ENCODE data around the gene ITGA1.
"Not testable (repeated sequence)": the region's sequence is repeated elsewhere in the genome, so short reads cannot be mapped to it uniquely, and the experiment has no call there.

ITGA1 gene

GRCh38 chr5:52976157-52976556 lies 188.4 kb downstream of the ITGA1 start:
- DNase-seq: not testable (repeated sequence)

DNA sequence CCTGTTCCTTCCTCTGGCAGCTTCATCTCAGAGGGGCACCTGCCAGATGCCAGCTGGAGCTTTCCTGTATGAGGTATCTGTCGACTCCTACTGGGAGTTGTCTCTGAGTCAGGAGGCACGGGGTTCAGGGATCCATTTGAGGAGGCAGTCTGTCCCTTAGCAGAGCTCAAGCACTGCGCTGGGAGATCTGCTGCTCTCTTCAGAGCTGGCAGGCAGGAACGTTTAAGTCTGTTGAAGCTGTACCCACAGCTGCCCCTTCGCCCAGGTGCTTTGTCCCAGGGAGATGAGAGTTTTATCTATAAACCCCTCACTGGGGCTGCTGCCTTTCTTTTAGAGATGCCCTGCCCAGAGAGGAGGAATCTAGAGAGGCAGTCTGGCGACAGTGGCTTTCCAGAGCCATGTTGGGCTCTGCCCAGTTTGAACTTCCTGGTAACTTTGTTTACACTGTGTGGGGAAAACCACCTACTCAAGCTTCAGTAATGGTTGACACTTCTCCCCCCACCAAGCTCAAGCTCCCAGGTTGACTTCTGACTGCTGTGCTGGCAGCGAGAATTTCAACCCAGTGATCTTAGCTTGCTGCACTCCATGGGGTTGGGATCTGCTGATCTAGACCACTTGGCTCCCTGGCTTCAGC lies 189.7 kb downstream of the ITGA1 start:
- DNase-seq: no peak

GRCh38 chr5:52981507-52981906 lies 193.8 kb downstream of the ITGA1 start:
- DNase-seq: no peak

DNA sequence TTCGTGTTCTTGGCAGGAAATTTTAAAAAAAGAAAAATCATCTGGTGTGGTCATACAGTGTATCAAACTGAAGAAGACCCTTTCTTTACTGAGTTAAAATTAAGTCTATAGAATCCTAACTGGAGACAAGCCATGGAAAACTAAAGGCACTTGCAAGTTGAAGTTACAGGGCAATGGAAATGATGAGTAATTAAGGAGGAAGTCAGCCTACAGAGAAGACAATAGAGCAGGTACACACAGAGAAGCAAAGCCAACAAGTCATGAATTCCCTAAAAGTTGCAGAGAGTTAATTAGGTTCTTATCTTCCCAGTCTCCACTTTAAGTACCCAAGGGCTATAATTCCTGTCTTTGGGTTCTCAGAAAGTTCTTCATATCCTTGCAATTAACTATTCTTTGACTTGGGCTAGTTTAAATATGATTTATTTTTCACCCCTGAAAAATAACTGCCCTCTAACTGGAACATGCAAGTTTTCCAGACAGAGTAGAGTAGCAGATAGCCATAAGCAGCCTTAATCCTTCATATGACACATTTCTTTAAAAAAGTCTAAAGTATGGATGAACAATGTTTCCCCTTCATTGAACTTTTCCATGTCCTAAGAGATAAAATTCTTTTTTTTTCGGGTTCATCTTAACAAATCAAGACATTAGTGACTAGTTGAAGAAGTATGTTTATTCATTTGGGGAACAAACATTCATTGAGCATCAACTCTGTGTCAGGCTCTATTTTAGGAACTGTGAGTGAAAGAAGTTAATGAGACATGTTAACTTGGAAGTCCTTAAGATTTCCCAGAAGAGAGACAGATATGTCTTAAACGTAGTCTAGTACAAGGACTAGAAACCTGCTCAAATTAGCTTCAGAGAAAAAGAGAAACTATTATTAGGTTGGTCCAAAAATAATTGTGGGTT lies 196.3 kb downstream of the ITGA1 start:
- DNase-seq: no peak

DNA sequence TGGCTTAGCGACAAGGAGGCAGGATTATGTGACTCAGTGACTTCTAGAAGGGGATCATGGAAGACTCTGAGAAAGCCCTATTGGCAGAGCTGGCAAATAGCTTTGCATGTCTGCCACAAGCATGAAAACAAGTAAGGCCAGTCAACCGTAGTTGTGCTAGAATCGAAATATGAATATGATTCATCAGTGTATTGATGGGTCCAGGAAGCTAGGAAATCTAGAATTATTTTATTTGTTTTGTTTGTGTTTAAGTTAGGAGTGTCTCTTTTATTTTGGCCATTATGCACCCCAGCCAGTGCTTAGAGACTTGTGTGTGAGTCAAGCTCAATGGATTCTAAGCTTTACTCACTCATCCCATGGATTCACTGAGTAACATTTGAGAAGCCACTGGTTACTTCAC lies 197.6 kb downstream of the ITGA1 start:
- DNase-seq: no peak

GRCh38 chr5:52987711-52988331 lies 200.1 kb downstream of the ITGA1 start:
- DNase-seq: no peak

GRCh38 chr5:52988335-52989024 lies 200.8 kb downstream of the ITGA1 start:
- no peak for DNase-seq

- DNase-seq: no peak
Measured at GRCh38 chr5:52989025-52989780, 201.5 kb downstream of the ITGA1 start, which contains the start of gene ITGA2. Gene ITGA2 (plus strand): TSS chr5:52989352. CDS start chr5:52989469, 117 bp downstream.

DNA sequence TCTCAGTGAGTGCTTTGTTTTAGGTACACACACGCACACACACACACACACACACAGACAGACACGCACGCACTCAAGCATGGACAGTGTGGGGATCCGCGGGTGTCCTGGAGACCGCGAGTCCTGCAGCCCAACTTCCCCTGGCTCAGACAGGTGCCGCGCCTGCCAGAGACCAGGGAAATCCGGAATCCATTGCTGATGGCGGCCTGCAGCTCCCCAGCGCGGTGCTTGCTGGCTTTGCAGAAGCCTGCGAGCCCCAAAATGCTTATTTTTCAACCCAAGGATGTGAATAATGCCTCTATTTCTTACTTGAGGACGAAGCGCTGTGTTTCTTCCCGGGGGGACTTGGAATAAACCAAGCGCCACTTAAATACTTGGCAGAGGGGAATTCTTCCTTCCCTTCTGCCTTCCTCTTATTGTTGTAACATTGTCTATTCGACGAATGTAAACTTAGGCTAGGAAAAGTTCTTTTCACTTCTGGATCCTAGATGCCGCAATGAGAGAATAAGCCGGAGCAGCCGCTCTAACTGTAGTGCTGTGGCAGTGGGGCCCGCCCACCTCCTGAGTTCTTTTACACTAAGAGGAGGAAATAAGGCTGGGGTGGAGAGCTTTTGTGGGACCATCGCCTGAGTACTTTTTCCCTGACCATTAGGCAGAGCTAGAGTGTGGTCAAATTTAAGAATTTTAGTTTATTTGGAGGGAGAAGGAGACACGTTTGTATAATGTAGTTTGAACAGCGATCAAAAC lies 202.2 kb downstream of the ITGA1 start:
- no peak for DNase-seq

DNA sequence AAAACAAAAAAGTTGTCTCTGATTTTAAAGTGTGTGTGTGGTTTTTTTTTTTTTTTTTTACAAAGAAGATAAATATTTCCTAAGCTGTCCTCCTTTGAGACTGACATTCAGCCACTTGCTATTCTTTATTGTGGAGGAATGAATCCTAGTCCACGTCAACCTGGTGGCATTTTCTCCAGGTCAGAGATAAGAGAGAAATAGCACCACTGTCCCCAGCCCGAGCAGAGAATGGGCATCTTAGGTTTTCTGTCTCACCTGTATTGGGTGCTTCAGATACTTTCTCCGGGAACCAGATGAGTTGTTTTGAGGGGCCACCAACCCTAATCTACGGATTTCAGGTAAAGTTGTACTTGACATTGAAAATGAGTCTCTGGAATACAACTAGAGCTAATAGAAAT lies 202.8 kb downstream of the ITGA1 start:
- DNase-seq: no peak

DNA sequence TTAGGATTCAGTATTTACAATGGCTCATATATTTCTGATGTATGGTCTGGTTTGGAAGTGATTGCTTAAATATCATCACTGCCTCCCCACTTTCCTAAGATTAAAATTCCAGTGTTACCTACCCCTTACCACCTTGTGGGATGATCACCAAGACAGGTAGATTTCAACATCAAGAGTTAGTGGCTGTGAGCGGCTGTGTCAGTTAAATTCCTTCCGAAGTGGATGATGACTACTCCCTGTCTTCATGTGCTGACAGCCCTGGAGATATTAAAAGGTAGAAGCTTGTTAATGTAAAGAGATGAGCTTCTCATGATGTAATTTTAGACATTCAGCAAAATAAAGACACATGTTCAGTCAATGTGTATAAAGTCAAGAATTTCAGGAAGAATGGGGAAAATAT lies 205.7 kb downstream of the ITGA1 start:
- no peak for DNase-seq

GRCh38 chr5:52994266-52994665 lies 206.6 kb downstream of the ITGA1 start:
- DNase-seq: no peak

DNA sequence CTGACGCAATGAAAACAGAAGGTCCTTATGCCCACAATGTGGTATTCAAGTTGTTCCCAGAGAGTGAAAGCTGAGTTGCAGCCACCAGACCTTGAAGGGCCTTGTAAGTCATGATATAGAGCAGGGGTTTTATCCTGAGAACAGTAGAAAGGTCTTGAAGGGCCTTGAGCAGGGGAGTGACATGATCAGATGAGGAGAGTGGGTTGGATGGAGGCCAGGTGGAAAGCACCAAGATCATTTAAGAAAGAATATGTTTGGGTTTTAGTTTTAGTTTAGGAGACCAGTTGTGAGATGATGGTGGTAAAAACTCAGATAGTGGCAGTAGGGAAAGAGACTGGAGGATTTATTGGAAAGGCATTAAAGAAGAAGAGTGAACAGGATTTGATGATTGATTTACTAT lies 207.4 kb downstream of the ITGA1 start:
- no peak for DNase-seq

DNA sequence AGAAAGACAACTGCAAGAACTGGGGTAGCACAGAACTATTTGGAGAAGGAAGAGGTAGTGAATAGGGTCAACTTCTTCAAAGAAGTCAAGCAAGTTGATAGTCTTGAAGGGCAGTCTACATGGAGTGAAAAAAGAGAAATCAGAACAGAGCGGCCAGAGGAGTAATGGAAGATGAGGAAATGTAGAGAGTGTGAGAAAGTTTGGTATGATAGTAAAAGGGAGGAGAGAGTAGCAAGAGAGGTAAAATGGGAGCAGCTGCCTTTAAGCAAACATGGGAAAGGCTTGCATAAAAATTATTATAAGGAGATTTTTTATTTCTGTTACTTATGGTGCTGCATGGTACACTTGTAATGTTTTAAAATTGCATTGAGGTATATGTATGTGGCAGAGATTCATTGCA lies 208.2 kb downstream of the ITGA1 start:
- no peak for DNase-seq

- DNase-seq: no peak
Measured at GRCh38 chr5:52996979-52997378, 209.3 kb downstream of the ITGA1 start.

- no peak for DNase-seq
Measured at GRCh38 chr5:52997424-52997823, 209.7 kb downstream of the ITGA1 start.

GRCh38 chr5:52998552-52999313 lies 211.0 kb downstream of the ITGA1 start:
- DNase-seq: no peak

- no peak for DNase-seq
Measured at GRCh38 chr5:52999344-52999949, 211.7 kb downstream of the ITGA1 start.

DNA sequence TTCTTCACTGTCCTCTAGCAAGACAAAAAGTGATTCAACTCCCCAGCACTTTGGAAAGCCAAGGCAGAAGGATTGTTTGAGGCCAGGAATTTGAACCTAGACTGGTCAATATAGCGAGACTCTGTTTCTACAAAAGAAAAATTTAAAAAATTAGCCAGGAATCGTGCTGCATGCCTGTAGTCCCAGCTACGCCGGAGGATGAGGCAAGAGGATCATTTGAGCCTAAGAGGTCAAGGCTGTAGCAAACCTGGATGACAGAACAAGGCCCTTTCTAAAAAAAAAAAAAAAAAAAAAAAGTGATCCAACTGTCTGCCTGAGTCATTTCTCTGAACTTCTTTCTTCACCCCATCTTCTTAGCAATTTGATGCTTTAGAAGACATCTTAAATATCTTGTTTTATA lies 213.8 kb downstream of the ITGA1 start:
- no peak for DNase-seq

GRCh38 chr5:53002491-53002890 lies 214.8 kb downstream of the ITGA1 start:
- DNase-seq: no peak

All from NCI-H2171 (cell line).